HG02571 (cell line): ENCODE measurements around the gene OGFR.

Experiments
- ATAC-seq: cut with Tn5 transposase; IDR thresholded peaks from one replicate; pipeline ENCODE4 v1.9.1; 2021; ENCODE audit warnings: mild to moderate bottlenecking, moderate library complexity; ENCODE audit not compliant: unreplicated experiment

The OGFR gene

DNA sequence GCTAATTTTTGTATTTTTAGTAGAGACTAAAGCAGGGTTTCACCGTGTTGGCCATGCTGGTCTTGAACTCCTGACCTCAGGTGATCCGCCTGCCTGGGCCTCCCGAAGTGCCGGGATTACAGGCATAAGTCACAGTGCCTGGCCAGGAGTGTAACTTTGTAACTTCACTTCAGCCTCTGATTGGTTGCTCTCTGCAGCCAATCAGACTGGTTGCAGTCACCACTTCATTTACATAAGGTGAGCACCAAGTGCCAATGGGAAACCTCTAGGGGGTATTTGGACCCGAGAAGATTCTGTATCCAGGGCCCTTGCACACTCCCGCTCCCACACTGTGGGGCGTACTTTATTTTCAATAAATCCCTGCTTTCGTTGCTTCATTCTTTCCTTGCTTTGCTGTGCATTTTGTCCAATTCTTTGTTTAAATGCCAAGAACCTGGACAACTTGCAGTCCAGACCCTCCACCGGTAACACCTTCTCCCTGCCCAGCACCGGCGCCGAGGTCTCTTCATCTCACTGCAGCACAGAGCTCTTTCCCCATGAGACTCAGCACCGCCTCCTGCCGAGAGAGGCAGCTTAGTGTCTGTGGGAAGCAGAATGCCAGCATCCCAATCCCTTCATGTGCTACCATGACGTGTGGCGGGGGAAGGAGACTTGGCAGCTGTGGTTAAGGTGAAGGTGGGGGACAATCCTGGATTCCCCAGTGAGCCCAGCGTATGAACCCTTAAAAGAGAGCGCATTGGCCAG, 22.3 kb upstream of the OGFR start:
- ATAC-seq: no peak

DNA sequence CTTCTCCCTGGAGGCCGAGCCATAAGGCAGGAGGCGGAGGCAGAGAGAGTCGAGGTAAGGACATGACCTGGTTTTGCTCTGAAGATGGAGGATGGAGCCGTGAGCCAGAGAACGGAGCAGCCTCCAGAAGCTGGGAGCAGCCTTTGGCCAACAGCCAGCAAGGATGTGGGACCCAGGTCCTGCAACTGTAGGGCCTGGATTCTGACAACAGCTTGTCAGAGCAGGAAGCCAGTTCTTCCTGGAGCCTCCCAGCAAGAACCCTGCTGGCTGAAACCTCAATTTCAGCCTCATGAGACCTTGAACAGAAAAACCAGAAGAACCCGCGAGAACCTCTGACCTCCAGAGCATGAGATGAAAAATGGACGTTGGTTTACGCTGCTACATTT, 21.7 kb upstream of the OGFR start:
- ATAC-seq: no peak

DNA sequence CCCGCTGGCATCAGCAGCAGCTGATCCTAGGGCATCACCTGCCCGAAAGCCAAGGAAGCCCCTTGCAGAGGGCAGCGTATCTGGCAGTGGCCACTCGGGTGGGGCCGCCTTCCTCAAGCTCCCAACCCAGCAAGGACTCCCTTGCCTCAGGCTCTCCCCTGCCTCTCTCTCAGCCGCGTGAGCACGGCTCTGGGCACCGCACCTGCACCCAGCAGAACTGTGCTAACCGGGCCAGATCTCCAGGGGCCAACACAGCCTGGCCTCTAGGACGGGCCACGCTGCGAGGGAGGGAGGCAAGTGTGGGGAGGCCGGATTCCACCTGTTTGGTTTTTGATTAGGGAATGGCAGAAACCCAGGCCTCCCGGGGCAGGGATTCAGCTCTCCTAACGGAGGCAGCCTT, 20.1 kb upstream of the OGFR start:
- no peak for ATAC-seq

DNA sequence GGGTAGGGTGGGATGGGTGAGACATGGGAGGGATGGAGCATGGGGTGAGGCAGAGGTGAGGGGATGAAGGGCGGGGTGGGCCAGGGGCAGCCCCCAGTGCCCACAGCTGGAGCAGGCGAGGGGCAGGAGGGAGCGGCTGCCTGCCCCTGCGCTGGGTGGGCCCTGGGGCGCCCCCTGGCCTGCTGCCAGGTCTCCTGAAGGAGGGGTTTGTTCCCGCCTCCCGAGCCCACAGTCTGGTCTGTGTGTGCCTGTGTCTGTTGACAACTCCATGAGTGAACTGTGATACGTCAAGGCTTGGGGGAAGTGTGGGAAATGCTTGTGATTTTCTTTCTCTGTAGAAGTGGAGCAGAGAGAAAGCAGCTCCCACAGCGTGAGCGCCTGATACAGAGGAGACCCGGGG, 19.2 kb upstream of the OGFR start:
- no peak for ATAC-seq

DNA sequence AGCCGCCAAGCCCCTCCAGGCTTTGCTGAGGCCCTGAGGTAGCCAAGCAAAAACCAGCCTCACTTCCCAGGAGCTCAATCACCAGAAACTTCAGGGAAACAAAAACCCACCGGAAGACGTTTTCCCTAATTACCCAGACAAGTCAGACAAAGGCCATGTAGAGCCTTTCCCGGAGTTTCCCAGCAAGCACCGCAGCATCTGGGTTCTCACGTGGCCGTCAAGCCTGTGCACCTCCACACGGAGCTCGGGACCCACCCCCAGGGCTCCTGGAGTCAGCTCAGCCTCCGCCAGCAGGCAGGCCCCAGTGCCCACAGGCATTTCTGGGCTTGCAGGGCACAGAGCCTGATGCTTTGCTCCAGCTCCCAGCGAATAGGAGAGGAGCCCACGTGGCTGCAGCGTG, 18.5 kb upstream of the OGFR start:
- no peak for ATAC-seq

DNA sequence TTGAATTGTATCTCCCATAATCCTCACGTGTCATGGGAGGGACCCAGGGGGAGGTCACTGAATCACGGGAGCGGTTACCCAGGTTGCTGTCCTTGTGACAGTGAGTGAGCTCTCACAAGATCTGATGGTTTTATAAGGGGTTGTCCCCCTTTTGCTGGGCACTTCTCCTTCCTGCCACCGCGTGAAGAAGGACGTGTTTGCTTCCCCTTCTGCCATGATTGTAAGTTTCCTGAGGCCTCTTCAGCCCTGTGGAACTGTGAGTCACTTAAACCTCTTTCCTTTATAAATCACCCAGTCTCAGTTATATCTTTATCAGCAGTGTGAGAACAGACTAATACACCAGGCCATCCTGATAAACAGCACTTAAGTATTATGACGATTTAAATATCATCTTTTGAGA, 17.3 kb upstream of the OGFR start:
- no peak for ATAC-seq

DNA sequence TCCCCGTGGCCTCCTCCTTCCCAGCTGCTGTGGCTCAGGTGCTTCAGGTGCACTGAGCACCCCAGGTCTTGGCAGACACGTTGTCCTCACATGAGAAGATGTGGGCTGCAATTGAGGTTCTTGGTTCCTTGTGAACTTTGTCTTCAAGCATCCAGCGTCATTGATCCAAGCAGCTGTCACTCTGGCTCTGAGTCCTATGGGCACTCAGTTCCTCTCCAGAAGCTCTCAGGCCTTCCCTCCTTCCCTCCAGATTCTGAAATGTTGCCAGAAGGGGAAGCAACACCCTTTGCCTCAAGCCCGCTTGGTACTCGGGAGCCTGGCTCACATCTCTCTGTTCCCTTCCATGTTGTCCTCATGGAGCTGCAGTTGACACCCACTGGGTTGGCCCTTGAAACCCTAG, 16.8 kb upstream of the OGFR start:
- no peak for ATAC-seq

DNA sequence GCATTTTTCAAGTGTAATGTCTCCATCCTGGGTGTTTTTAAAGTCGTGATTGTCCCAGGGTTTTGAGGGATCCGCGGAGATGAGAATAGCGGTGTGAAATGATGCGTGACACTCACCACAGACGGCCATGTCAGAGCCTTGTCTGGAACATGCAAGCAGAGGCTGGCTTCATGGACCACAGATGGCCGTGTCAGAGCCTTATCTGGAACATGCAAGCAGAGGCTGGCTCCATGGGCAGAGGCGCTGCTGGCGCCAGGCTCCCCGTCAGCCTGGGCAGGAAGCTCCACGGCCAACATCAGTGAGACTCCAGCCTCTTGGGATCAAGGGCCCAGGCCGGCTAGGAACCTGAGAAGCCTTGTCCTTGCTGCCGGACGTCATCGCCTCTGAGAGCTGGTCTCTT, 16.0 kb upstream of the OGFR start:
- no peak for ATAC-seq

DNA sequence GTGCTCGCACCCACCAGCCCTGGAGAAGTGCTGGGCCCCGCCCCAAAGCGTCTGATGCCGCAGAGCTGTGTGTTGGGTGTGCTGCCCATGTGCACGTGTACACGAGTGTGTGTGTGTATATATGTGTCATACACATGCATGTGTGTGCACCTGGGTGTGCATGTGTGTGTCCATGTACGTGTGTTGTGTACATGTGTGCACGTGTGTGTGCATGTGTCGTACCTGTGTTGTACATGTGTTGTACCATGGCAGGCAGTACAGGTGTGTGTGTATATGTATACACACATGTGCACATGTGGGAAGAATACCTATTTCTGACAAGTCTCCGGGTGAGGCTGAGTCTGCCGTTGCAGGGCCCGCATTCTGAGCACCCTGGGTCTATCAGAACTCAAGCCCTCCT, 14.6 kb upstream of the OGFR start:
- ATAC-seq: no peak

DNA sequence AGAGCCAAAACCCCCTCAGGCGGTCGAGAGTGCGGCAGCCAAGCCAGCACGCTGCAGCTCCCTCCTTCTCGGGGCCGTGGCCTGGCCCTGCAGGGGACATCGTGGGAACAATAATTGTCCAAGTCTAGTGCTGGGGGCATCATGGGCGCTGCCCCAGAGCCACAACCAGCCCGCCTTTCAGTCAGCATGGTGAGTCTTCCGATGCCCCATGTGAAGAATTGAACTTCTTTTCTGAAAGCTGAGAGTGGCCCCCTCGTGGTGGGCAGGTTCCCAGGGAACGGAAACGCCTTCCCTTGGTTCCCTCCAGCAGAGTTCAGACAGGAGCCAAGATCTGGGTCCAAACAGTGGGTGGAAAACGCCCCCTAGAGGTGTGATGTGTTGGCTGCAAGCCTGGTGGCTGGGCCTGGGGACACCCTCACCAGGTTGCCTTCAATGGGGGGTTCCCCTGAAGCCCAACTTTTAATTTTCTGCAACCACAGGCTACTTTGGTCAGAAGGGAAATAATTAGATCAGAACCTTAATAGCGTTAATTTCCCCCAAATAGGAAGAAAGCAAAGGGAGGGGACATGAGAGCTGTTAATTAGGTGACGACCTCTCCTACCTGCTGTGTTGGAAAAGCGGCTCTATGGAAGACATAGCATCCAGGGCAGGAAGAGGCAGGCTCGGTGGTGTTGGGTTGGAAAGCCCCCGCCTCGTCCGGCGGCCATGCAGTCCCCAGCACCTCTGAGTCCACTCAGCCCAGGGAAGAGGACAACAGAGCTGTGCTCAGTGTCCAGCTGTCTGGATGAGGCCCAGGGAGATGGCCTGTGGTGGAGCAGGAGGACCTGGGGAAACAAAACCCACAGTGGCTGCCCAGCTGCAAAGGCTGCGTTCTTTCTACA, 13.1 kb upstream of the OGFR start:
- no peak for ATAC-seq

DNA sequence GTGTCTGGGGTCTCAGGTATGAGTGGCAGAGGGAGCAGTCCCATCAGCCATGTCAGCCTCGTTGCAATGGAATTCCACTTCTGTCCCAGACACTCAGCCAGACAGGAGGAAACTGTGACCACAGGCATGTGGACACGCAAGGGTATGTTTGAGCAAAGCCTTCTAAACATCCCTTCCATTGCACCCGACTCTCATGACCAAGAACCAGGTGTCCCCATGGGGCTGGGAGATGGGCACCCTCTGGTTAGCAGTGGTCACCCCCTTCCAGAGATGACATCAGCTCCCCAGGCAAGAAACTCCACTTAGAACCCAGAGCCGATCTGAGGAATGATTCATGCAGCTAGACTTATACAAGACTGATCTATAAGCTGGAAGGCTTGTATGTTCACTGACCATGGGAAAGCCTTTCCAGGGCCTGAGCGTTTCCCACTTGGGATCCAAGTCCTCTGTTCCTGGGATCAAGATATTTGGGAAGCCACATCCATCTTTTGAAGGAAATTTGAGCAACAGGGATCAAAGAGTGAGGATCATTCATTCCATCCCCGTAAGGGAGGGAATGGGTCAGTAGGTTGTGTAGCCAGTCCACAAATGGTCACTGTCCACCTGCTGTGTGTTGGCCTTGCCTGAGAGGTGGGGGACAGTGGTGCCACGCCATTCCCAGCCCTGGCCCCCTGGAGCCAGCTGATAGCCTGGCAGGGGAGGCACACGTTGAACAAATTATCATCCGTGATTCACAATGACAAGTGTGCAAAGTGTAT, 12.3 kb upstream of the OGFR start:
- no peak for ATAC-seq

DNA sequence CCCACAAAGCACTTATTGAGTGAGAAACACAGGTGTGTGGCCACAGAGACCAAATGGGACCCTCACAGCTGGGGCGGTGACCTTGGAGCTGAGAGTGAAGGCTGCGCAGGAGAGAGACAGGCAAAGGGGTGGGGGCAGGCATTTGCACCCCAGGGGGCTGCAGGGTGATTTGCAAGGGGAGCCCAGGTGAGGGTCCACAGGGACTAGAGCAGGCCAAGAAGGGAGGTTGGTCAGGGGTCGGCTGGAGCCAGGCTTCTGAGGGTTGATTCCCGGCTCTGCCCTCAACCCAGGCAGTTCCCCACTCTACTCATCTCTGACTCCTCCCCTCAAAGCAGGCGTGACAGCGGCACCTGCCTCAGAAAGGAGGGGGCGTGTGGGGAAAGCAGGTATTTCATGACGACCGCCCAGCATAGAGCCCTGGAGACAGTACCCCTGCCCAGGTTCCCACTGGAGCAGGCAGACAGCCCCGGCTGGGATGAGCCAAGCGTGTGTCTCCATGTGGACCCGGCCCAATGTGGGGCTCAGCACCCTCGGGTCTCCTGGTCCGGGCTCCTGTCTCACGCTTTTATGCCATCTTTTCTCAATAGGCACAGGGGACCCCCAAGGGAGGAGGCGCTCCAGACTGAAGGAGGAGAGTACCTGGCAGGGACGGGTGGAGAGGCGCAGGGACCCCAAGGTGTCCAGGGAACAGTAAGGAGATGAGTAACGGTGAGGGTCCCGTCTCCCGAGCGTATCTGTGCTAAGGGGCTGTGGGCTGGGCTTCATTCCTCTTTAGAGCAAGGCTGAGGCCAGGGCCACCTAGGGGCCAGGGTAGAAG, 11.5 kb upstream of the OGFR start:
- no peak for ATAC-seq

DNA sequence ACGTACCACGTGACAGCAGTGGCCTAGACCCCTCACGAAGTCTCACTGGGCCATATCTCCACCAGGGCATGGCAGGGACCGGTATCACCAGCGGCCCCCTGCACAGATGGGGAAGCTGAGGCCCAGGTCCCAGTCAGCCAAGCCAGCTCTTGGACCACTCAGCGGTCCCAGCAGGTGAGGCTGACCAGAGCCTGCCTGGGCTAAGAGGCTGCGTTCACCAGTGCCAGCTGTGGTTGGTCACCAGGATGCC, 11.0 kb upstream of the OGFR start:
- ATAC-seq: peak; percentile 1

DNA sequence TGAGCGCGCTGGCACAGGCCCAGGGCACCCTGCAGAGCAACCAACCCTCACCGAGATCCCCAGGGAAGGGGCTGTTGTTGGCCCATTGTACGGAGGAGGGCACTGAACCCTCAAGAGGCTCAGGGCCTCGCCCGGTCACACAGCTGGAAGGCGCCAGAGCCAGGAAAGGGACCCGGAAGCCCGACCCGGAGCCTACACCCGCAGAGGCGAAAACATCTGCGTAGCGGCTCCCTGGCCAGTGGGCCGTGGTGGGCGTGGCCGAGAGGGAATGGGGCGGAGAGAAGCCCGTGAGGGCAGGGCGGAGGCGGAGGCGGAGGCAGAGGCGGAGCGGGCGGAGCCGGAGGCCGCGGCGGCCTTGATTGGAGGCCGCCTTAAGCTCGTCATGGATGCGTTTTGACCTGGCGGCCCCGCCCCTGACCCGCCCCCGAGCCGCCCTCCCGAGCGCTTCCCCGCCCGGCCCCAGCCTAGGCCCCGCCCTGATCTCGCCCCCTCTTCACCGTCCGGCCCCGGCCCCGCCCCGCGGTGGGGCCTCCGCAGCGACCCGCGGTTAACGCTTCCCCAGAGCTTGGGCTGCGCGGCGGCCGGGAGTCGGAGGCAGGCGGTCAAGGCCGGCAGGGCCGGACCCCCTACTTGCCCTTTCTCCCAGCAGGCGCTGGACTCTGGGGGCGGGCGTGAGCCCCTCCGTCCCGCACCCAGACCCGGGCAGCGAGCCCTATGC, 10.5 kb upstream of the OGFR start:
- ATAC-seq: peak; percentile 60

DNA sequence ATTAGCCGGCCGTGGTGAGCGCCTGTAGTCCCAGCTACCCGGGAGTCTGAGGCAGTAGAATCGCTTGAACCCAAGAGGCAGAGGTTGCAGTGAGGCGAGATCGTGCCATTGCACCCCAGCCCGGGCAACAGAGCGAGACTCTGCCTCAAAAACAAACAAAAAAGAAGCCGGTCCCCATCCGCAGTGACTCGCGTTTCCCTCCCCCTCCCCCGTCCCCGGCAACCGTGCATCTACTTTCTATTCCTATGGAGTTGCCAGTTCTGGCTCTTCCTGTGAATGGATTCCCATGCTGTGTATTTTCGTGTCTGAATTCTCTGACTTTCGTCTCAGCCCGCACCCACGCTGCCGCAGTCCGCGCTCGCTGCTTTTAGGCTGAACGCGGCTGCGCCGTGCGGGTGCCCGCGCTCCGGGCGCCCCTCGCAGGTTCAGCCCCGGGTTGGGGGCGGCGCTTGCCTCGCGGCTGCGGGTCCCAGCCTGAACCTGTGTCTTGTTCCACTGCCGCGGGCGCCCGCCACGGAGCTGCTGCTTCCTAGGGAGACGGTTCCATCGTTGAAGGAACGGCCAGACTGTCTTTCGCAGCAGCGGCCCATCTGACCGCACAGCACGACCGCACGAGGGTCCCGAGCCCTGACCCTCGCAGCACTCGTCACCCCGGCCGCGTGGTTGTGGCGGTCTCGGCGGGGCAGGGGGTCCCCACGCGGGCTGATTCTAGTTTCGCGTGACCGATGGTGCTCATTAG, 9.4 kb upstream of the OGFR start:
- ATAC-seq: no peak

DNA sequence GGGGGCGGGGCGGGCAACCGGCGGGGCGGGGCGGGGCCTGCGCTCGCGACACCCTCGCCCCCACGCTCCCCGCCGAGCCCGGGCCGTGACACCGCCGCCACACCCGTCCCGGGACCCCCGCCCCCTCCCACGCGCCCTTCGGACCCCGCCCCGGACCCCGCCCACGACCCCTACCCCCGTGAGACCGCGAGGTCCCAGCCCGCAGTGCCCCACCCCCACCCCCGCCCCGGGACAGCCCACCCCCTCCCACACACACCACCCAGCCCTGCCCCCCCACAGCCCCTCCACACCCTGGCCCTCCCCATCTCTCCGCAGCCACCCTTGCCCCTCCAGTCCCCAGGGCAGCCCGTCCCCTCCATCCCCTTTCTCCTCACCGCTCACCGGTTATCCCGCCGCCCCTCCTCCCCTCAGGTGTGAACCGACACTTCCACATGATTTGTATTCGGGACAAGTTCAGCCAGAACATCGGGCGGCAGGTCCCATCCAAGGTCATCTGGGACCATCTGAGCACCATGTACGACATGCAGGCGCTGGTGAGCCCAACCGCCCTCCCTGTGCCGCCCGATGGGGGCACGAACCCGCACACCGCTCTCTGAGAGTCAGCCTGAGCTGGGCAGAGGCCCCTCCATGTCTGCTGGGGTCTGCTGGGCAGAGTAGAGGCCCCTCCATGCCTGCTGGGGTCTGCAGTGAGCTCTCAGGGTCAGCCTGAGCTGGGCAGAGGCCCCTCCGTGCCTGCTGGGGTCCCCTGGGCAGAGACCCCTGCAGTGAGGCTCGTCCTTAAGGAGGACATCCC, 7.7 kb upstream of the OGFR start:
- no peak for ATAC-seq

DNA sequence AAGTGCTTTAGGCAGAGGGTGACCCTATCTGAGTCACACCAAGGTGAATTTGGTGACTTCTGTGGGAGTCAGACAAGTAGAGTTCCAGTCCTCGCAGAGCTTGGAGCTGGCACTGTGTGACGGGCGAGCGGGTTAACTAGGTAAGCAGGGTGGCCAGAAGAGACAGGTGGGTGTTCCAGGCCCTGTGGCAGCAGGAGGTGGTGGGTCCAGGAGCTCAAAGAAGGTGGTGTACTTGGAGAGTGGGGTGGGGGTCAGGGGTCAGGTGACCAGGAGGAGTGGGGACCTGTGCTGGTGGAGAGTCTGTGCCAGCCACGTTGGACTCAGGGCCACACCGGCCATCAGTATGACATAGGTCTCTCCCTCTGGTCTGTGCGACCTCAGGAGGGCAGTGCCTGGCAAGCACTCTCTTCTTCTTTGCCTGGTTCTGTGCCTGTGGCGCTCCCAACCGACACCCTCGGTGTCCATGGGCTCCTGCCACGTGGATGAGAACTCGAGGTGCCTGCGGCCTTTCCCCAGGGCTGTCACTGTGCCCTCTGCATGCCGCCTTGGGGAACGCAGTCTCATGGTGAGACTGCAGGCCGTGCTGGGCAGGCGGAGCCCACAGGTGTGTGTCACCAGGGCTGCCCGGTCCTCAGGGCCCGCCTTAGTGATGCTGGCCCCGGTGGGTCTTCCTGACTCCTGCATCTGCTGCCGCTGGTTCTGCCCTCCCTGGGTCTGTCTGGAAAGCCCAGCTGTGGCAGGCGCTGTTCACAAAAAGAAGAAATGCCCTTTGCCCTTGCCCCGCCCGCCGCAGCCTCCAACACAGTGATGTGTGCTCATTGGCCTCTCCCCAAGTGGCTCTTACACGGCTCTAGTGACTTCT, 6.7 kb upstream of the OGFR start:
- ATAC-seq: no peak

DNA sequence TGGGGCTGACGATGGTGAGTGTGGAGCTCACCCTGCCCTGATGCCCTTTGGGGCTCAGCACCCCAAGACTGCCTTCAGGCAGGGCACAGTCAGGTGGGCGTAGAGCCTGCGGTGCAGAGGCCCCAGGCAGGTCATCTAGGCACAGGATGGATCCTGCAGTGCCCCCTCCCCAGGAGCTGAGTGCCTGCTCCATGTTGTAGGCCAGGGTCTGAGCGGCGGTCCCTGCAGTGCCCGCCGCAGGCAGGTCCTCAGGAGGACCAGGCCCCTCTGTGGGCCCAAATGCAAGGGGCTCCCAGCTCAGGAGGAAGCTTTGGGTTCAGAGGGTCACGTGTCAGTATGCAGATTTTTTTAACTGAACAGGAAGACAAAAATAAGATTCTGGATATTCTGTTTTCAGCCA, 5.6 kb upstream of the OGFR start:
- no peak for ATAC-seq
